ENCODE results near the gene CMIP.
"Not testable (repeated sequence)": the region's sequence is repeated elsewhere in the genome, so short reads cannot be mapped to it uniquely, and the experiment has no call there.

The CMIP gene

GRCh38 chr16:81576696-81577095, 132.1 kb downstream of the CMIP start:
- H3K4me3 ChIP-seq (ENCODE audit: low read depth, low read length): no peak overlapping the region
- TF ChIP-seq CTCF (IDR thresholded peaks at IDR 0.05; ENCODE audit: low read depth, low read length): no peak

GRCh38 chr16:81577272-81577671, 132.7 kb downstream of the CMIP start:
- H3K4me3 ChIP-seq (ENCODE audit: low read depth, low read length): not testable (repeated sequence)

- H3K4me3 ChIP-seq (ENCODE audit: low read depth, low read length): no peak overlapping the region
- no peak for TF ChIP-seq CTCF (IDR thresholded peaks at IDR 0.05; ENCODE audit: low read depth, low read length)
These were observed 133.5 kb downstream of the CMIP start for GRCh38 chr16:81578076-81578475.

GRCh38 chr16:81578636-81579413, 134.2 kb downstream of the CMIP start:
- TF ChIP-seq CTCF (IDR thresholded peaks at IDR 0.05; ENCODE audit: low read depth, low read length): no peak
- H3K4me3 ChIP-seq (ENCODE audit: low read depth, low read length): no peak overlapping the region

GRCh38 chr16:81581107-81581506, 136.5 kb downstream of the CMIP start:
- TF ChIP-seq CTCF (IDR thresholded peaks at IDR 0.05; ENCODE audit: low read depth, low read length): no peak
- no peak overlapping the region for H3K4me3 ChIP-seq (ENCODE audit: low read depth, low read length)

- no peak for TF ChIP-seq CTCF (IDR thresholded peaks at IDR 0.05; ENCODE audit: low read depth, low read length)
- no peak overlapping the region for H3K4me3 ChIP-seq (ENCODE audit: low read depth, low read length)
These were observed 138.2 kb downstream of the CMIP start for GRCh38 chr16:81582655-81583441.

GRCh38 chr16:81583893-81584631, 139.5 kb downstream of the CMIP start:
- TF ChIP-seq CTCF (IDR thresholded peaks at IDR 0.05; ENCODE audit: low read depth, low read length): no peak
- H3K4me3 ChIP-seq (ENCODE audit: low read depth, low read length): no peak overlapping the region
